ENCODE results near the gene FAM13A. TPM values are rescaled to one million over a fixed set of nuclear protein-coding genes. Genes with fewer than 3 reads are reported as not detected.

The FAM13A gene
- total and polyA plus RNA-seq, 2 of the 8 experiments (the other 6 are each of a cell fraction or from before 2014, with no cell fraction given), result 7.1 to 16.5 TPM

- no peak for TF ChIP-seq RNF2 (IDR thresholded peaks at IDR 0.05; ENCODE audit: borderline replicate concordance, low read depth, low read length, missing control alignments, poor library complexity, severe bottlenecking)
- no peak for TF ChIP-seq TEAD4 (IDR thresholded peaks at IDR 0.05; ENCODE audit: low read depth, low read length)
- TF ChIP-seq CTCF (IDR thresholded peaks at IDR 0.05; ENCODE audit: control extremely low read depth in 1 of 3, insufficient read depth in 1 of 3, low read depth in 1 of 3, low read length in 3 of 3), result no peak
- TF ChIP-seq HDAC6 (IDR thresholded peaks at IDR 0.05; ENCODE audit: low read depth, low read length), result no peak
Measured at GRCh38 chr4:88967883-88968331, 89.1 kb downstream of the FAM13A start (continued).

Measured in H1 (cell line).